Frontal cortex (tissue), 1 donor: Measurements from ENCODE around the gene SPINK9. TPM values are rescaled to one million over a fixed set of nuclear protein-coding genes. Genes with fewer than 3 reads are reported as not detected.

Experiments used
- small RNA-seq: library from RNA; depleted of rRNA; stranded (forward); fragments of <200 nt; gene quantifications from one replicate; pipeline ENCODE3, GENCODE V24; 2014
- total RNA-seq: library from RNA; depleted of rRNA; stranded (reverse); fragments of >200 nt; gene quantifications from one replicate; pipeline ENCODE4 v1.2.3, GENCODE V29; 2014

Gene SPINK9
- total RNA-seq, 1 donor from 2014 or later, result not detected

Small RNAs within 50 kb of the gene (small RNA-seq; reads per million reads assigned to genes)
- gene RF00017, result not detected

Other genes with a start within 250 kb of the SPINK9 start
- gene SPINK14, start 167.0 kb upstream of the SPINK9 start, total RNA-seq, result not detected
- not detected for gene SPINK6, start 132.5 kb upstream of the SPINK9 start, total RNA-seq
- gene MARCOL, start 97.0 kb upstream of the SPINK9 start, total RNA-seq, result not detected
- gene SPINK13, start 66.8 kb upstream of the SPINK9 start, total RNA-seq, result not detected
- gene SPINK7, start 23.1 kb upstream of the SPINK9 start, total RNA-seq, result not detected
- gene FBXO38, start 48.4 kb downstream of the SPINK9 start, total RNA-seq, result 86.8 TPM